ENCODE results near the gene ZNF365.

ZNF365 gene

DNA sequence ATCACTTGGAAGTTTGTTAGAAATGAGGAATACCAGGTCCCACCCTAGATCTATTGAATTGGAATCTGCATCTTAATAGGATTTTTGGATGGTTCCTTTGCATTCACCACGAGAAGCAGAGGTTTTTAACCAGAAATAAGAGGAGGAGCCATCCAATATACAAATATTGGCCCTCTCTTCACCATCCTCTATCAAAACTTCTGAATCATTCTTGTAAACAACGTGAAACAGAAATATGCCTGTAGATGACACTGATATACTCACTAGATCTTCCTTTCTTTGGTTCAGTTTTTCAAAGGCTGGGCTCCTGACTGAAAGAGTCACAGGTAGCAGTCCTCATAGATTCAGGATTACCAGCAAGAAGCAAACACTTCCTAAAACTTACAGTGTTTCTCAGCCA lies 39.5 kb downstream of the ZNF365 start:
- no peak for DNase-seq (ENCODE audit: low read depth, low spot score)

DNA sequence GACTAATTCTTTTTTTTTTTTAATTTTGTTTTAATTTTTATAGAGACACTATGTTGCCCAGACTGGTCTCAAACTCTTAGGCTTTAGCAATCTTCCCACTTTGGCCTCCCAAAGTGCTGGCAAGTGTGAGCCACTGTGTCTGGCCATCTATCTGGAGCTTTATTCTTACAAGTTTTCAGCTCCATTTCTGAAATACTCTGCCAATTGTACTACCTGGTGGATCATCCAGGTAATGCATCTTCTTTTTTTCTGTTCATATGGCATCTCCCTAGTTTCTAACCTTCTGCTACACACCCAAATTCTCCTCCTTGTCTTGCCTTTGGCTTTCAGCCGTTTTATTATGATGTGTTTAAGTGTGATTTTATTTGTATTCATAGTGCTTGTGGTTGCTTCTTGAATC lies 40.2 kb downstream of the ZNF365 start:
- no peak for DNase-seq (ENCODE audit: low read depth, low spot score)

DNA sequence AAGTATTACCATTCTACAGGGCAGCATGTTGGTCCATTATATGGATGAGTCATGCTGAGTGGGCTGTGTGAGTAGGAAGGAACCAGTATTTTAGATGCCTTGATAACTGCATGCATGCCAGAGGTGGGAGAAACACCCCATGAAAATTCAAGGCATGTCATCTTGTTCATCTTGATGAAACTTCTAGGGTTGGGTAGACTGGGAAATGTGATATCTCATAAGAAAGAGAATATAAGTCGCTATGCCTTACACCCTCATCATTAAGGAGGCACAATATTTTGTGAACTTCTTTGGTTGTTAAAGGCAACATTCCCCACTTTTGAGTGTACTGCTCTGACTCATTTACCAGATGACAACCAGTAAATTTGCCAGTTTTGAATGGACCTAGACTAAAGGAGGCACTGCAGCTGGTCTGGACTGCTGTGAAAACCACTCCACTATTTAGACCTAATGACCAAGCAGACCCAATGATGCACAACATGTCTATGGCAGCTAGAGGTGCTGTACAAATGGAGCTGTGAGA lies 48.0 kb downstream of the ZNF365 start:
- DNase-seq (ENCODE audit: low read depth, low spot score) = peak; percentile 61

DNA sequence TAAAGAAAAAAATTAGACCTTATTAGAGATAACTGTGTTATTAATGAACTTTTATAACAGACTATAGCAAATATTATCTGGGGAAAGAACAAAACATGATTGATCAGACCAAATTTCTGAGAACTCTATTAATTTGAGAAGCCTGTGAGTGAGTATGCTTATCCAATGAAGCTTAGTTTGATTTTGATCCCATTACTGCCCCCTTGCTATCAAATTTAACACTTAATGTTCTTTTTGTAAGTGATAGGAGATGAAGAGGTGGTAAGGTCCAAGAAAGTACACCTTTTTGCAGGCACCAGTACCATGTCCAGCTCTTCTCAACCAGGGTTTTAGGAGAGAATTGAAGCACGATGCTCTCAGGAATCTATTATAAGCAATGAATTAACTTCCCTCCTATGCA lies 49.9 kb downstream of the ZNF365 start:
- no peak for DNase-seq (ENCODE audit: low read depth, low spot score)

DNA sequence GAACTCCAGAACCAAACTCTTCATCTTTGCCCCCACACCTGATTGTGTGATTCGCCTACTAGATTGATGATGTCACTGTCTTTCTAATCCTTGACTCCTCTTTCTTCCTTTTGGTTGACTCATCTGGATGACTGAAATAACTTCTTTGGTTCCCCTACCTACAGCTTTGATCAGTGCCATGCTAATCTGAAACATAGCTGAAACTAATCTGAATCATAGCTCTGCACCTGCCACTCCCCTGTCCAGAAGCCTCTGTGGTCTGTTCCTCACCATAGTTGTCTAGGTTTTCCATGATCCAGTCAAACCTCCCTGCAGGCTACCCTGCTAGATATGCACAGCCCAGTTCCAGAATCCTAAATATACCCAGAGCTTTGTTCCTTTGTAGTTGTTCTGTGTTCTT lies 51.9 kb downstream of the ZNF365 start:
- DNase-seq (ENCODE audit: low read depth, low spot score) = peak; percentile 41

DNA sequence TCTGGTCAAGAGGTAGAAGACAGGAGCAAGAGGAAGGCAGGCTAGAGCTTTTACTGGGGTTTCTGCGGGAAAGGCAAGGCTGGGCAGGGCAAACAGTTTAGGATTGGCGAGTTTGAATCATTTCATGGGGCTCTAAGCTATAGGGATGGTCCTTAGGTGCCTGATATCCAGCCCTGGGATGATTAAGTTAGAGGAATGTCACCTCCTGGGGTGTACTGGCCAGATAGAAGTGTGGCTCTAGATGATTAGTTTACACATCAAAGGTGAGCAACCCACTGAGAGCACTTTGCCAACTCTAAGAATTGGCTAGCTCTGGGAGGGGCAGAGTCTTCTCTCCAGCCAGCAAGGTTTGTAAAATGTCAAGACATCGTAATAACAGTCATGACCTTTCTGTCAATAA lies 52.4 kb downstream of the ZNF365 start:
- DNase-seq (ENCODE audit: low read depth, low spot score) = no peak

DNA sequence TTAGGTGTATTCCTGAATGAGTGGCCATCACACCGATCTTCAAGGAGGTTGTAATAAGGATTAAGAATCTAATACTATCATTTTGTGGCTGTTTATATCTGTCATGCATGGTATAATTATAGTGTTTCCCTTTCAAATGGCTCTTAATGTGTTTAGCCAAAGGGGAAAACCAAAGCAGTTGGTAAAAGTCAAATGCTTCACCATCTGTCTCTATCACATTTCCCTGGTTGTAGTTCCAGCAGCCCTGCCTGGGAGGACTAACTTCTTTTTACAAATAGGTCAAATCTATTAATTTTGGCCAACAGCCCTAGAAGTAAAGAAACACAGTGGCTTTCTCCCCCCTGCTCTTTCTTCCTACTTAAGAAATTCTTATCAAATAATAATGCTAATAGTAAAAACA lies 56.7 kb downstream of the ZNF365 start:
- no peak for DNase-seq (ENCODE audit: low read depth, low spot score)

DNA sequence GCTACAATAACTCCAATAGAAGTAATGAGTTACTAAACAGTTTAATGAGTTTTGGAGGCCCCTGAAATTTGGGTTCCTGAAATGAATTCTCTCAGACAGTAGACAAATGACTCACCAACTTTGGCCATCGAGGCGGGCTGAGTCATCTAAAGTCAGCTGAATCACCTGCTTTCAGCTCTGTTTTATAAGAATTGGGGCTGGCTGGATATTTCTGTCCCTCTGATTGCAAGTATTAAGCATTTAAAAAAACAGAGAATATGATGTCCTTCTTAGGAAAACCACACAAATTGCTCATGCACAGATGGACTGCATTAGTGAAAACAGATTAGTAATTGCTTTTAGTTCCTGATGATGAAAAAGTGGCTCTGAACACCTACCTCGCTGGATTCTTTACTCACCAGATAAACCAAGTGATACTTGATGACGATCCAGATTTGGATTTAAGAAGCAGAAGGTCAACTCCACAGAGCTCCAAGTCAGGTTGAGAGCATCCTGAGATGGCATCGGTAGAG lies 59.1 kb downstream of the ZNF365 start:
- peak; percentile 93 for DNase-seq (ENCODE audit: low read depth, low spot score)

DNA sequence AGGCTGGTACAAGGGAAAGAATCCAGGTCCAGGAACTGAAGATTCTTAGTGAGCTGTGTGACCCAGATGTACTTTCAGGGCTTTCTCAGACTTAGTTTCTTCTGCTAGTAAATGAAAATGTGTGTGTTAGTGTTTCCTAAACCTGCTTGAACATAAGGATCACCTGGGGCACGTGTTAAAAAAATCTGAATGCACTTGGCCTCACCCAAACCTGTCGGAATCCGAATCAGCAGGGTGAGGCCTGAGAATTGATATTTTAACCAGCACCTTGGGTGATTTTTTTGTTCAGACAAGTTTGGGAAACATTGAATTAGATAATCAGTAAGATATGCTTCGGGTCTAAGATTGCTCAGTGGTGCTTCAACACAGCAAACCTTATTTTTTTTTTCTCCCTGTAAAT lies 59.7 kb downstream of the ZNF365 start:
- DNase-seq (ENCODE audit: low read depth, low spot score) = no peak

DNA sequence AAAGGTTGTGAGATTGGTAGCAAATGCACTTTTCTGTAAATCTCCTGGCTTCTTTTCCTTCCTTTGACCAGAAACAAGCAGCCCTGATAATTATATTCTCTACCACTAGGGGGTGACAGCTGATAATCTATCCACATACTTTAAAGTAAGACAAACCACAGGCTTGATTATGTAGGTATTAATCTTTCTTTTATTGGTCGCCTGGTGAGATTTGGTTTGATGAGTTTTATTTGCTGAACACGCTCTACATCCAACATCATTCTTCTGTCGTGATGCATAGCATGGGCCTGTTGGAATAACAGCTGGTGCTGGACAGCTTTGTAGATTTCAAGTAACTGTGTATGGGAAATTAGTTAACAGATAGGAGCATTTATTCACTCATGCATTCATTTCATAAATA lies 63.5 kb downstream of the ZNF365 start:
- peak; percentile 82 for DNase-seq (ENCODE audit: low read depth, low spot score)

DNA sequence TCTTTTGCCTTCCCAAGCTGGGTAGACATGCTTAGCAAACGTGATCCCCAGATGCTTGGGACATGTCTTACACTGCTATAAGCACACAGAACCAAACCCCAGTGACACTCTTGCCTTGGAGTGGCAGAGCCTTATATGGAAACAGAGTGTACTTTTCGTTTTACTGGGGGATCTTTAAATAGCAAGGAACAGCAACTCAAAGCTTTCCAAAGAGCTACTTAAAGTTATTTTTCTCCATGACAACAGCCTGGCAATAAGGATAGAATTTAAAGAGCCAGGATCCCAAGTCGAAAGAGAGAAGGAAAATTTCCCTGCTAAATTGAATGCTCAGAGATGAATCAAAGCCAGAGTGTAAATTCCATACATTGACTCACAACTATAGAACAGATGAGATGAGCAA lies 67.8 kb downstream of the ZNF365 start:
- DNase-seq (ENCODE audit: low read depth, low spot score) = no peak

DNA sequence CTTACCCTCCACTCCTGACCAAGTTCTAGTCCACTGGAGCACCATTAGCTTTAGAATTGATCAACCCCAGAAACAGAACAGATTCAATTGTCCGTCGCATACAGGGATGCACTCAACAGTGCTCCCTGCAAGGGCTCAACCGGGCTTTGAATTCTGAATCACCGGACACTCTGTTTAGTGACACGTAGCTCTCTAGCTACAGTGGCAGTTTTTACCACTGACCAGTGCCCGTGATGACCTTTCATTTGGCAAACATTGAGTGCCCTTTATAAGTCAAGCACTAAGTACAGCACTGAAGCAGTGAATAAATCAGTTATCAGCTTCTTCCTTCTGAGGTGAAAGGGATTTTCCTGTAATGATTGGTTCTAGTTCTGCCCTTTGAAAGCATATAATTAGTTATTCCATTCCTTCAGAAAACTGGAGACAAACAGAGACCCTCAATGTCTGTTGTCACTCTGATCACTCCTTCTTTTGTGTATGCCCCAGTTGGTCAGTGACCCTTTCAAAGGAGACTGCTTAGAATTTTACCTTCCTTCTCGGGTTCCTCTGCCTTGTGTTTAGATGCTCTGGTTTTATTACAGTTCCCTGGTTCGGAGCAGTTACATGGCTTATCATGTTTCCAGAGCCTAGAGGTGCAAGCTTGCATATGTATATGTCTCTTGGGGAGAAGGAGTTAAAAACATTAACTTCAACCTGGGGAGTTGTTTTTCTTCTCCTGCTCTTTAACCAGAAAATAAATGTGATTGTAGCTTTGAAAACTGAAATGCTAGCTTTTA lies 68.9 kb downstream of the ZNF365 start:
- no peak for DNase-seq (ENCODE audit: low read depth, low spot score)

DNA sequence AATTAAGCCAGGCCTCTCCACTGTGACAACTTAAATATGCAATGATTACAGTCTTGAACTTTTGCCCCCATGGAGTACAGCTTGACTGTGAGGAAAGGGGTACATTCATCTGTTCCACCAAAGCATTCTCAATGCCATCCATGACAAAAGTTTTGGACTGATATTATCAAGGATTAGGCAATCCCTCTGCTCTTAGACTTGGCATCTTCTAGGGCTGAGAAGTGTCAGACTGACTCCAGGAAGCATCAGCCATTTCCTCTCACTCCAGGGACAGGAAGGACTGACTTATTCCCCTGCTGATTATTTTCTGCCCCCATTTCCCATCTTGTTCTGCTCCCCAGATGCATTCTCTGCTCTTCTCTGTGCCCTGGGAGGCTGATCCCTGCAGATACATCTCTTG lies 69.7 kb downstream of the ZNF365 start:
- no peak for DNase-seq (ENCODE audit: low read depth, low spot score)

DNA sequence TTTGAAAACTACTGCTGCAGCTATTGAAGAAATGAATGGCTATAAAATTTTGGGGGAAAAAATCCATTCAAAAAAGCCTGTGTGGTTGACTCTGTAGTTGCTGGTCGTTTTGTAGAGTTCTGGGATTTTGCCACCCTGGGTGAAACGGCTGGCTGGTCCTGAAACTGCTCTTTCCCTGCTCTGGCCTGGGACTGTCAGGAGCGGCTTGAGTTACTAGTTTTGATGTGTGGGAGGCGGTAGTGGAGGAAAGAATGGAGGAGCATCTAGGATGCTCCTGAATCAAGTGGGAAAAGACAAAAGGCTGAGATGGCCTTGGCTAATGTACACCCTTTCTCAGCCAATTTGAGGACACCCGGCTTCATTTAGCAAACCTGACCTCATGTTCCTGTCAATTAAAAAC lies 72.5 kb downstream of the ZNF365 start:
- no peak for DNase-seq (ENCODE audit: low read depth, low spot score)

DNA sequence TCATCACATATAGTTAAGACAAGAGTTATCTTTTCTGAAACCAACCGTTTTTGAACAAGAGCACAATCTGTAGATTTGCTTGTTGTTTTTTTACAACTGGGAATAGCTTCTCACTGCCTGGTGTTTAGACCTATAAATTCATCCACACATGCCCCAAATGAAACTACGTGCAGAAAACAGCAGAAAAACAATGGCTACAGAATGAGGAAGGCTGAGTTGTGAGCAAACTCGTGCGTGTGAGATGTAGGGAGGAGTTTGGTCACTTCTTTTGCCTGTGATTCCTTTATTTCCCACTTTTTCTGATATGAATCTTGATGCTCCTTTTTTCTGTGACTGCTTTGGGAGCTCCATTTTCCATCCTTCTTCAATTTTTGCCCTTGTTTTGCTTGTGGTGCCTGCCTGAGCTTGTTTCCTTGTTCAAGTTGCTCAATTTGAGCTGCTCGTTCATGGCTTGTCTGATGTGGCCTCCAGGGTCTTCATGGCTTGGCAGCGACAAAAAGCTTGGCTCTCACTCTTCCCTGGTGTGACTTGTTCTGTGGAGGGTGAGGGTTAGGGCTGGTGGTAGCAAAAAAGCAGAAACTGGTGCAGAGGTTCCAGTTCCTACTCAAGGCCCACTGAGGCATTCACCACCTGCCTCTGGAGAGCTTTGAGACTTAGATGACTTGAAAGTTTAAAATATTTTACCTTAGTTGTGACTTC lies 76.9 kb downstream of the ZNF365 start:
- no peak for DNase-seq (ENCODE audit: low read depth, low spot score)

DNA sequence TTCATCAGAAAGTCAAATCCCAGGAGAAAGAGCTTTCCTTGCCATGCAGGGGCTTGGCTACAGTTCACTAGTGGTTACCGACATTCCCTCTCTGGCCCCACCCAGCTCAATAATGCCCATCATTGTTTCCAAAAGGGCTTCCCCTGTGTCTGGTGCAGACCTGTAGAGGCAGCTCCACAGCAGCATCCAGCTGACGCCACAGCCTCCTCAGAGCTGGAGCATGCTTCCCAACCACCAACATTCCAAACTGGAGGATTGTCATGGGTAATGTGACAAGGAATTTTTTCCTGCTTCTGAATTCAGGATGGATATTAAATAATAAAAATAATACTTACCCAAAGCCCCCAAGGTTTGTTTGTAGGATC lies 77.4 kb downstream of the ZNF365 start:
- DNase-seq (ENCODE audit: low read depth, low spot score) = no peak

Data from astrocyte of the hippocampus (primary cell).